Right lobe of liver (tissue), 4 donors: Measurements from ENCODE around the gene UNC5B.

ENCODE experiments used
- POLR2A ChIP-seq: fragments of 450-650 bp; IDR thresholded peaks from one replicate; pipeline ENCODE4 v1.6.1; 2017; ENCODE audit warnings: antibody characterized with exemption, mild to moderate bottlenecking
- TF ChIP-seq, protein P1 (sequence below), 4 donors: fragments of 200-600 bp in 3 of 4; fragments of 450-650 bp in 1 of 4; IDR thresholded peaks; one replicate each; pipeline versions ENCODE4 v1.5.1 to v1.8.0; 2016 to 2022; ENCODE audit warnings: antibody characterized with exemption in 4 of 4, mild to moderate bottlenecking in 2 of 4
- donor health status: DM: no; HTN: no; CAD: no.
- donor health status: DM: no; HTN: no; CAD: no.
- donor health status: DM: no; HTN: yes; CAD: no.

- TF ChIP-seq, protein P1, sequence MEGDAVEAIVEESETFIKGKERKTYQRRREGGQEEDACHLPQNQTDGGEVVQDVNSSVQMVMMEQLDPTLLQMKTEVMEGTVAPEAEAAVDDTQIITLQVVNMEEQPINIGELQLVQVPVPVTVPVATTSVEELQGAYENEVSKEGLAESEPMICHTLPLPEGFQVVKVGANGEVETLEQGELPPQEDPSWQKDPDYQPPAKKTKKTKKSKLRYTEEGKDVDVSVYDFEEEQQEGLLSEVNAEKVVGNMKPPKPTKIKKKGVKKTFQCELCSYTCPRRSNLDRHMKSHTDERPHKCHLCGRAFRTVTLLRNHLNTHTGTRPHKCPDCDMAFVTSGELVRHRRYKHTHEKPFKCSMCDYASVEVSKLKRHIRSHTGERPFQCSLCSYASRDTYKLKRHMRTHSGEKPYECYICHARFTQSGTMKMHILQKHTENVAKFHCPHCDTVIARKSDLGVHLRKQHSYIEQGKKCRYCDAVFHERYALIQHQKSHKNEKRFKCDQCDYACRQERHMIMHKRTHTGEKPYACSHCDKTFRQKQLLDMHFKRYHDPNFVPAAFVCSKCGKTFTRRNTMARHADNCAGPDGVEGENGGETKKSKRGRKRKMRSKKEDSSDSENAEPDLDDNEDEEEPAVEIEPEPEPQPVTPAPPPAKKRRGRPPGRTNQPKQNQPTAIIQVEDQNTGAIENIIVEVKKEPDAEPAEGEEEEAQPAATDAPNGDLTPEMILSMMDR (IDR thresholded peaks at IDR 0.05) = no peak
- no peak for TF ChIP-seq POLR2A
Measured at GRCh38 chr10:71201849-71202248, 10.5 kb upstream of the UNC5B start.
